Endothelial cell of hepatic sinusoid (primary cell): Measurements from ENCODE around the gene SOHLH1.

Experiments
- in situ Hi-C: cut with HindIII; loops from 2 replicates; pipeline ENCODE4 v1.10.0; 2017; ENCODE audit warnings: low sequenced_read_pairs

The SOHLH1 gene

DNA sequence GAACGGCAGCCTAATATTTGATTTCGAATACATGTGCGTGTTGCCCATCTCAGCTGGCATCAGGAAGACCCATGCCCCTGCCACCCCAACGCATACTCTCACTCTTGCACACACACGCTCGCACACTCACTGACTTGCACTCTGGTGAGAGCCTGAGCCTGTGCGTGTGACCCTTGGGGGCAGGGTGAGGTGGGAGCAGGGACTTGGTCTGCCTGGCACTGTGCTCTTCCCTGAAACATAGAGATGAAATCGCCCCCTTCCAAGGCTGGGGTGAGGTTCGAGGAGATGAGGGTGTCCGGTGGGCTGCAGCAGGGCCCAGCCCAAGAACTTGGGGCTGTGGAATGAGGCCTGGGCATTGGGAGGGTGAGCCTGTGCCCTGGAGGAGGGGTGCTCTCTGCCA, 35.0 kb downstream of the SOHLH1 start:
- in situ Hi-C loops = no loop called here

DNA sequence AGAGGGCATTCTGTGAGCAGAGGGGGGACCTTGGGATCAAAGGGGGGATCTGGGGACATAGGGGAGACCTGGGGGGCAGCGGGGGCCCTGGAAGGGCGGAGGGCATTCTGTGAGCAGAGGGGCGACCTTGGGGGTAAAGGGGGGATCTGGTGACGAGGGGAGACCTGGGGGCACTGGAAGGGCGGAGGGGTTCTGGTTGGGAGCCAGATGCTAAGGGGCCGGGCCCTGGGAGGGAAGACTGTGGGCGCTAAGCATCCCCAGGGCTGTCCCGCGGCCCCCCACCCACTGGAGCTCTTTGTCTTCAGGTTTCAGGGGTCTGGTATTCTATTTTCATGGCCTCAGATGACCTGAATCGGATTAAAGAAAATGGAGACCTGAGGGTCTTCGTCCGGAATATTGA, 35.4 kb downstream of the SOHLH1 start:
- in situ Hi-C loops = no loop called here

DNA sequence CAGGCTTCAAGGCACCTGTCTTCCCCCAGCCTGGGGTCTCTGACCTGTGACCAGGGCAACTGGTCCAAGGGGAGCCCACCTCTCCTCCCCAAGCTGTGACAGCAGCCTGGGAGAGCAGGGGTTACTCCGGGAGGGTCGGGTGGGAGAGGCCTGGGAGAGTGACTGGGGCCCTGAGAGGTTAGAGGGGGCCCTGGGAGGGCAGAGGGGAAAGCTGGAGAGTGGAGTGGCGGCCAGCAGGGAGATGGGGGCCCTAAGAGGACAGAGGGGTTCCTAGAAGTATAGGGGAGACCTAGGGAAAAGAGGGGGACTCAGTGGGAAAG, 35.9 kb downstream of the SOHLH1 start:
- in situ Hi-C loops = no loop called here

DNA sequence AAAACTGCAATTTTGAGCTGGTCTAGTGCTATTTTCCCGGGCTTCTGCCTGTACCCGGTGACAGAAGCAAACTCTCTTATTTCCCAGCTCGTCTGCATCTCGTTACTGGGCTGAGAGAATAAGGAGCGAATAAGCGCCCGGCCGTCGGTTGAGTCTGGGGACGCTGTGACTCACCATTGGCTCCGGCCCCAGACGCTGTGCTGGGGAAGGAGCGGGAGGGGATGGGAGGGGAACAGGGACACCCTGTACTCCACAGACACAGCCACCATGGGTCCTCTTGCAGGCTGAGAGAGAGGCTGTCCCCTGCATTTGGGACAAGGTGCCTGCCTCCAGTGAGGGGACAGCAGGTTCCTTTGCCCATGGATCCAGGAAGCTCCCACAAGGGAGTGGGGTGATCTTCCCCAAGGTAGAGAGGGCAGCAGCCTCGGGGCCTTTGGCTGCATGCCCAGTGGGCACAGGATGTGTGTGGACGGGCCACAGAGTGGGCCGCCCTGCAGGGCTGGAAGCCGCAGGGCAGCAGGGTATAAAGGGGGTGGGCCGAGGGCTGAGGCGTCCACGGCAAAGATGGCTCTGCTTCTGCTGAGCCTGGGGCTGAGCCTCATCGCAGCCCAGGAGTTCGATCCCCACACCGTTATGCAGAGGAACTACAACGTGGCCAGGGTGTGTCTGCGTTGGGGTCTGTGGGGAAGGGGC, 36.4 kb downstream of the SOHLH1 start, which contains the start of gene LCN9:
LCN9 (plus strand) TSS at position 552 of the 693 bp plus-strand sequence; CDS start at position 565, 13 bp downstream.
- in situ Hi-C loops = no loop called here

DNA sequence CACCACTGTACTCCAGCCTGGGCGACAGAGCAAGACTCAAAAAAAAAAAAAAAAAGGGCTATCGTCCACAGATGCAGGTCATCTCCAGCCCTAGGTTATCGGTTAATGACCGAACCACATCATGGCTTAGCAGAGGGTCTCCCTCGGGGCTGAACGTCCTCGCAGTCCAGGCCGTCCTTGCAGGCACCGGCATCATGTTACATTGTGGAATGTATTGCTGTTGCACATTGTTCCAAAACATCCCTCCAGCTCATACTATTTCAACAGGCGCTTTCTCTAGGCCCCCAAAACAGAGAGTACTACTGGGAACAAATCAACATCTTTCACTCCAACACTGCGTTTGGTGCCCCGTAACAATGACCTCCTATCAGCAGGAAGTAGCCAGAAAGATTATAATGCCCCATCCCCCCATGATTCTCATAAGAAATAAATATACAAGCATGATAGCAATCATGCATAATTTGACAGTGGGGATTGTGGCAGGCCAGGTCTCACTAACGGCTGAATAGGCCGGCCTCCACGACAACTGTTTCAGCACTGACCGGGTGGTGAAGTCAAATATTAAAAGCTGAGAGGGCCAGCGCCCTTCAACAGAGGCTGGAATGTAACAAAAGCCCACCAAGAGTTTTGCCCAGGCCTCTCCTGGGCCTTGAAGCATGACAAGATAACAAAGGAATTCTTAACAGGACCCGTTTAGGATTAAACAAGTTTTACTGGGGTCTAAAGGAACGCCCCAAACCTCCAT, 37.3 kb downstream of the SOHLH1 start:
- in situ Hi-C loops = no loop called here

DNA sequence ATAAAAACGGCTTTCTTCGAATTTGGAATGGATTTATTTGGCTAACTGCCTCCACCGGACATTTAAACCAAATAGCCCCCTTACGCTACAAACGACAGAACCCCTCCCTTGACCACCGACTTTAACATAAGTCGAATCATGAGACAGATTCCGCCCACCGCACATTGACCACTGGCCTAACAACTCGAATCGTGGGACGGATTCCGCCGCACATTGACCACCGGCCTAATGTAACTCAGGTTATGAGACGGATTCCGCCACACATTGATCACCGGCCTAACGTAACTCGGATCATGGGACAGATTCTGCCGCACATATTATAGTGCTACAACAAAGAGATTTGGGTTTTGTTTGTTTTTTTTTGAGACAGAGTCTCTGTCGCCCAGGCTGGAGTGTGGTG, 38.9 kb downstream of the SOHLH1 start:
- in situ Hi-C loops = no loop called here

DNA sequence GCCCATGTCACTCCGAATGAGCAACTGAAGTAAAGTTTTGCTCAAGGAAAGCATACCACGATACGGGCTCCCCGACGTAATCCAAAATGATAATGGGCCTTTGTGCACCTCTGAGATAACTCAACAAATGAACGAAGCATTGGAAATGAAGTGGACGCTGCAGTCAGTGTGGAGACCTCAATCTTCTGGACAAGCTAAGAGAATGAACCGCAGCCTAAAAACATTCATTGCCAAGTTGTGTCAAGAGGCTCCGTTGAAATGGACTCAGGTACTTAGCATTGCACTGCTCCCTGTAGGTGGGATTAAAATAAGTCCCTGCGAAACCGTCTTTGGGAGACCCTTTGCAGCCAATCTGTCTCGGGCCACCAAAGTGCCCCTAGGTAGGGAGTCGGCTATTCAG, 40.0 kb downstream of the SOHLH1 start:
- in situ Hi-C loops = no loop called here

DNA sequence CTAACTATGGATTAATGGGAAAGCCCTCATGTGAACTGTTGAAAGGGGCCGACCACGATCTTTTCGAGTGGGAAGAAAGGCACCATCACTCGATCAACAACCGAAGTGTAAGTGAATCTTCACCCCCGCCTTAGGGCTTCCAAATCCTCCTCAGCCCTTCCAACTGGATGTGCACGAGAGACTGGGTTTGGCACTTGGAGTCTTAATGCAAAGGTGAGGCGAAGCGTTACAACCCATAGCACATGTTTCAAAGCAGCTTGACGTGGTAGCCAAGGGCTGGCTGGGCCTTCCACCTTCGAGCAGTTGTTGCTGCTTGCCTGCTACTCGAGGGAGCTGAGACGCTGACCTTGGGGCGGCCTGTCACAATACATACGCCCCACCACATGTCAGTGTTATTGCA, 41.9 kb downstream of the SOHLH1 start:
- in situ Hi-C loops = no loop called here

DNA sequence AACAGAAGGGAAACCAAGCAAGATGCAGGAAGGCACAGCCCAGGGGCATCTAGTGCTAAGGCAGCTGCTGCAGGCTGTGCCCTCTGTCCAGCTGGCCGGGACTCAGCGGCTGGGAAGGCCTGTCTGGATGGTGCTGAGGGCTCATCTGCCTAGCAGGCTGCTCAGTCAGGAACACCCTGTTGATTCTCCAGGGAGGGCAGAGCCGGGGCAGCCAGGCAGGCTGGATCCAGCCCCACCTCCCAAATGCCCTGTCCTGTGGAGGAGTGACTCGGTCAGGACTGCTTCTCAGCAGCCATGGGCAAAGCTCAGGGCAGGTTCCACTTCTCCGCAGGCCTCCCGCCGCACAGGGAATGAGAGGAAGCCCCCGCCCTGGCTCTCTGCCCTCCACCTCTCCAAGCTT, 44.0 kb downstream of the SOHLH1 start:
- in situ Hi-C loops = no loop called here

DNA sequence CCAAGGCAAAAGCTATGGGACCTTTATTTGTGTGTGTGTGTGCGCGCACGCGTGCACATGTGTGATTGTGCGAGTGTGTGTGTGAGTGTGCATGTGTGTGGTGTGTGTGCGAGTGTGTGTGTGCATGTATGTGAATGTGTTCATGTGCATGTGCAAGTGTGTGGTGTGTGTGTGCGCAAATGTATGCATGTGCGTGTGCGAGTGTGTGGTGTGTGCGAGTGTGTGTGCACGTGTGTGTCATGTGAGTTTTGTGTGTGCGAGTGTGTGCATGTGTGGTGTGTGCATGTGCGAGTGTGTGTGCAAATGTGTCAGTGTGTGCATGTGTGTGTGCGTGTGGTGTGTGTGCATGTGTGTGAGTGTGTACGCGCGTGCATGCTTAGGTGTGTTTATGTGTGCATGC, 48.9 kb downstream of the SOHLH1 start:
- in situ Hi-C loops = no loop called here

DNA sequence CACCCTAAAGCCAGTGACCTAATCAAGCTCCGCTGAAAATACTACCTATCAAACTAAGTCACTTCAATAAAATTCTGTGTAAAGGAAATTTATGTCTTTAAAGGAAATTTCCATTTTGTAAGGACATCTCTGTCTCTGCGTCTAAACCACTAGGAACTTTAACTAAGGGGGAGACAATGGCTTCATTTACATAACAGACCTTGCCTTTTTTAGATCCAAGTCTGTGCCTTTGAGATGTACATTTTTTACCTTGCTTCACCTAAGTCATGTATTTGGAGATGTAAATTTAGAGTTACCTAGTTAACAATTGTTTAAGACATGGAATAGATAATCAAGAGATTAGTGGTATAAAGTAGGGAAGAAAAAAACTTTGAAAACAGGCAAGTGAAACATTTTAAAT, 49.8 kb downstream of the SOHLH1 start:
- in situ Hi-C loops = no loop called here

DNA sequence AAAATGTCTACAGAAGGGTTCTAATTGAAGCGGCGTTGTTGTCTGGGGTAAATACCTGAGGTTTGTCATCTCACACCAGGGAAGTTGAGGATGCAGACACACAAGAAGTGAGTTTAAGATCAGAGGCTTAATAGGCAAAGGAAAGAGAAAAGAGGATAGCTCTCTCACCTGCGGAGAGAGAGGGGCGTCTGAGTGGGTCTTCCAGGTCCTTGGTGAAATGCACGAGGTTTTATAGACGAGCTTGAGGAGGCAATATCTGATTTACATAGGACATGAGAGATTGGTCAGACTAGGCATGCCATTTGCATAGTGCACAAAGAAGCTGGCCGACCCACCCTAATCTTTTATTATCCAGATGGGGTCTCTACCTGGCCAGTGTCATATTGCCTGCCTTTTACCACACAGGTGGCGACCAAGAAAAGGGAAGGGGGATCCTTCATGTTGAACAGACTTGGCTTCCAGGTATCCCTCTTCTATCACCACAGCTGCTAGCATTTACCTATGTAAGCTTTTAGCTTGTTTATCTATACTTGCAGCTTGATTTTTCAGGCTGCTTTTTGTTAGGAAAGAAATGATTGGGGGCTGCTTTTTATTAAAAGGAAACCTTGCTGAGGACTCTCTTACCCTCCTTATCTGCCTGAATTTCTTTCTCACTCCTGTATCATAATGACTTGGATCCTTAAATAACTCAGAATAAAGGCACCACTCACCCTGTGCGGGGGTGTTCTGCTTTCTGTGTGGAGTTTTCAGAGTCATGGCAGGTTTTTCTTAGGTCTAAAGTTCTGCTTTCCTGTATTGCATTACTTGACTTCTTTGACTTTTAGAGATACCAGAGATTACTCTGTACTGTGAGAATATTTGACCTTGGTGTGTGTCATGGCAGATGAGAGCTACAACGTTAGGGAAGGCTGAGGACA, 50.5 kb downstream of the SOHLH1 start:
- in situ Hi-C loops = no loop called here

DNA sequence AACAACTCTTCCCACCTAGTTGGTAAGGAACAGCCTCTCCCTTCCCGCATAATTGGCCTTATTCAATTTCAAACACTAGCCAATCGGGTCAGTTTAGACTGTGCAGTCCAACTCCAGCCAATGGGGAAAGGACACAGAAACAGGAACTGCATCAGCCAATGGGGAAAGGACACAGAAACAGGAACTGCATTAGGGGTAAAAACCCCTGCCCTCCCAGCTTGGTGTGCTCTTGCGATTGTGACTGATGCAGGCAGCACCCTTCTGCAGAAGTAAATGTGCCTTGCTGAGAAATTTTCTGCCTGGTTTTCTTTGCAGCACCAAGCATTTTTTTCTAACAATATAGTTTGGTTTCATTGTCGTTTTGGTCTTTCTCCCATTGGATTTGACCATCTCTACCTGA, 51.4 kb downstream of the SOHLH1 start:
- in situ Hi-C loops = no loop called here

DNA sequence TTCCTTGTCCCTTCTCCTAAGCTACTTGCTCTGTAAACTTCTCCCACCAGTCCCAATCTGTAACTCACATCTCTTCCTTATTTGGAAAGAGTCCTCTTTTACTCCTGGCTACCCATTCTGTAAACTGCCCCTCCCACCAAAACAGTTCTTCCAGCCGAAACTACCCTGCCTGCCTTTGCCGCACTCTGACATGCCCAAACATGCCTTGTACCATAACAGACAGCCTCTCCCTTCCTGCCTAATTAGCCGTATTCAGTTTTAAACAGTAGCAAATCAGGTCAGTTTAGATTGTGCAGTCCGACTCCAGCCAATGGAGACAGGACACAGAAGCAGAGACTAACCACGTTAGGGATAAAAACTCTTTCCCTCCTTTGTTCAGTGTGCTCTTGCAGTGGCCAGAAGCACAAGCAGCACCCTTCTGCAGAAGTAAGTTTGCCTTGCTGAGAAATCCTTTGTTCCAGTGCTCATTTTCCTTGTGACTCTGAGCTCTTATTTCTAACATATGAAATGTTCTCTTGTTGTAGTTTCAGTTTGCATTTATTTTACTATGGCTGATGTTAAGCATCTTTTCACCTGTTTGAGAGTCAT, 54.6 kb downstream of the SOHLH1 start:
- in situ Hi-C loops = no loop called here
